B cell (primary cell): Measurements from ENCODE around the gene PIGC. TPM values are rescaled to one million over a fixed set of nuclear protein-coding genes. Genes with fewer than 3 reads are reported as not detected.

Experiments
- ATAC-seq: fragments of 200-7000 bp; cut with Tn5 transposase; one replicate; pipeline ENCODE4 v1.10.0; 2021; ENCODE audit warnings: low read depth, mild to moderate bottlenecking, moderate number of reproducible peaks, moderate library complexity
- CTCF ChIA-PET: fragments of 350-600 bp; sonication (Branson Sonifier 250); formaldehyde crosslinking; loops from one replicate; lab custom pipeline; 2021; ENCODE audit warnings: antibody characterized with exemption, inconsistent platforms; lab: Charles Lee
- POLR2A ChIA-PET: fragments of 350-600 bp; sonication (Branson Sonifier 250); formaldehyde crosslinking; loops from one replicate; lab custom pipeline; 2021; ENCODE audit warnings: antibody characterized with exemption; lab: Charles Lee
- DNase-seq: peaks from one replicate; pipeline ENCODE4 v3.0.0; 2013
- H2AFZ ChIP-seq: 2 replicates; pipeline ENCODE4 v1.6.1; 2012; ENCODE audit warnings: mild to moderate bottlenecking, low read depth, low read length; ENCODE audit not compliant: insufficient read depth, poor library complexity, severe bottlenecking
- H3K27ac ChIP-seq, 2 donors: 1 replicate in 1 of 2; 2 replicates in 1 of 2; pipeline ENCODE4 v1.5.1; 2012 to 2013; ENCODE audit warnings: low read length in 2 of 2, mild to moderate bottlenecking in 2 of 2, moderate library complexity in 1 of 2
- H3K27me3 ChIP-seq, 4 experiments: fragments of 200-600 bp in 1 of 4; sonication (generic) in 1 of 4; replicated peaks in 1 of 4; 1 replicate in 2 of 4; 2 replicates in 2 of 4; pipeline versions ENCODE4 v1.6.1 to v1.7.0; 2013 to 2016; ENCODE audit warnings: low read length in 3 of 4, mild to moderate bottlenecking in 2 of 4, mixed read lengths in 1 of 4, moderate library complexity in 1 of 4; ENCODE audit not compliant: insufficient read depth in 4 of 4, control insufficient read depth in 3 of 4; ENCODE audit errors: control extremely low read depth in 1 of 4
- H3K36me3 ChIP-seq, 2 experiments: replicated peaks in 1 of 2; 1 replicate in 1 of 2; 2 replicates in 1 of 2; pipeline versions ENCODE4 v1.6.1 to v1.7.1; 2013; ENCODE audit warnings: low read length in 1 of 2; ENCODE audit not compliant: insufficient read depth in 2 of 2, control insufficient read depth in 1 of 2; ENCODE audit errors: control extremely low read depth in 1 of 2, extremely low read depth in 1 of 2
- H3K4me1 ChIP-seq, 2 donors: fragments of 200-600 bp in 1 of 2; sonication (generic) in 1 of 2; 1 replicate in 1 of 2; 2 replicates in 1 of 2; pipeline versions ENCODE4 v1.5.1 to v1.6.1; 2013 to 2017; ENCODE audit warnings: low read length in 2 of 2; ENCODE audit not compliant: control insufficient read depth in 2 of 2, insufficient read depth in 2 of 2
- H3K4me2 ChIP-seq: replicated peaks from 2 replicates; pipeline ENCODE3; 2012; ENCODE audit warnings: mild to moderate bottlenecking, low read depth, low read length; ENCODE audit not compliant: poor library complexity, severe bottlenecking
- H3K4me3 ChIP-seq, 5 experiments: fragments of 200-600 bp in 1 of 5; sonication (generic) in 1 of 5; 1 replicate in 3 of 5; 2 replicates in 2 of 5; pipeline versions ENCODE4 v1.5.1 to v1.7.0; 2011 to 2016; ENCODE audit warnings: low read length in 4 of 5, mild to moderate bottlenecking in 4 of 5, low read depth in 2 of 5, control low read depth in 1 of 5, moderate library complexity in 1 of 5; ENCODE audit not compliant: insufficient read depth in 1 of 5; ENCODE audit errors: control extremely low read depth in 1 of 5, extremely low read depth in 1 of 5
- H3K79me2 ChIP-seq: fragments of 200-600 bp; sonication (generic); one replicate; pipeline ENCODE4 v1.6.0; 2016; ENCODE audit warnings: low read length; ENCODE audit not compliant: control insufficient read depth, insufficient read depth
- H3K9ac ChIP-seq: fragments of 200-600 bp; sonication (generic); 2 replicates; pipeline ENCODE4 v1.6.1; 2017; ENCODE audit warnings: mild to moderate bottlenecking, low read length, moderate library complexity
- H3K9me3 ChIP-seq, 3 donors: one replicate each; pipeline versions ENCODE4 v1.6.1 to v1.7.1; 2013; ENCODE audit warnings: low read length in 2 of 3; ENCODE audit not compliant: control insufficient read depth in 2 of 3, insufficient read depth in 1 of 3; ENCODE audit errors: control extremely low read depth in 1 of 3
- H4K20me1 ChIP-seq: 2 replicates; pipeline ENCODE4 v1.6.0; 2012; ENCODE audit warnings: mild to moderate bottlenecking, low read length; ENCODE audit not compliant: insufficient read depth, control insufficient read depth, poor library complexity, severe bottlenecking
- H3K27ac Mint-ChIP-seq: one replicate; pipeline ENCODE4 v1.8.0; 2021; ENCODE audit warnings: mixed read lengths
- H3K27me3 Mint-ChIP-seq: one replicate; pipeline ENCODE4 v1.8.0; 2021; ENCODE audit warnings: mixed read lengths
- H3K4me1 Mint-ChIP-seq: one replicate; pipeline ENCODE4 v1.8.0; 2021; ENCODE audit warnings: mixed read lengths
- H3K4me3 Mint-ChIP-seq: one replicate; pipeline ENCODE4 v1.8.0; 2021; ENCODE audit warnings: mixed read lengths
- H3K9me3 Mint-ChIP-seq: one replicate; pipeline ENCODE4 v1.8.0; 2022; ENCODE audit warnings: mixed read lengths; ENCODE audit not compliant: insufficient read depth
- EZH2 ChIP-seq: IDR thresholded peaks from 2 replicates; pipeline ENCODE4 v1.6.1; 2012; ENCODE audit warnings: borderline replicate concordance, low read depth, mild to moderate bottlenecking, moderate library complexity, low read length; ENCODE audit not compliant: insufficient read depth, poor library complexity, severe bottlenecking
- WGBS: methylation state at CpG from one replicate; pipeline ENCODE4 v1.1.5; 2013; ENCODE audit warnings: missing lambda C conversion rate; ENCODE audit not compliant: insufficient coverage; 5-methylcytosine and 5-hydroxymethylcytosine counted together
- intact Hi-C: fragments of 100-400 bp; cut with micrococcal nuclease; formaldehyde crosslinking; loops from one replicate; pipeline ENCODE4 v1.10.0; 2022
- polyA plus RNA-seq: library from polyadenylated mRNA; depleted of rRNA; stranded (reverse); fragments of >200 nt; gene quantifications from 2 replicates; pipeline ENCODE4 v1.2.3, GENCODE V29; 2012
- total RNA-seq, 2 donors: library from RNA; stranded (reverse); fragments of 120-200 nt in 1 of 2; gene quantifications; 1 replicate in 1 of 2; 2 replicates in 1 of 2; pipeline versions ENCODE4 v1.2.3 to v1.2.4, GENCODE V29; 2013 to 2022
- TF ChIP-seq, protein P1 (sequence below): fragments of 200-600 bp; IDR thresholded peaks from one replicate; pipeline ENCODE4 v1.8.0; 2022; ENCODE audit warnings: antibody characterized with exemption, mild to moderate bottlenecking

The PIGC gene
- total and polyA plus RNA-seq, 2 donors (not counting 1 experiment from before 2014, with no cell fraction given): 16.2 to 28.8 TPM

DNA sequence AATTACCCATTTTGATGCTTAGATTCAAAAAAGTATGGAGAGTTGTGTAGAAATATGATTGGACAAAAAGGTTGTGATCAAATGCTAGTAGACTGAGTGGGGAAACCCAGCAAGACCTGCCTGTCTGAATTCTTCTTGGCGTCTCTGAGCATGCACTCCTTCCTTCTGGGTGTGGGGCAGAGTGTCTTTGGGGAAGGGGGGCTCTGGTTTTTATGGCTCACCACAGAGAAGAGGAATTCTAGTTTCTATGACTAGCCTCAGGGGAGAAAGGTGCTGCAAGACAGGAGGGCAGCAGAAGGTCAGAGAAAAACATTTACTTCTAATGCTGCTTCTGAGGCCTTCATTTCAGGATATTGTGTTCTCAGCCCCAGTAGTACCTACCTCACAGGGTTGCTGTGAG lies 33.9 kb upstream of the PIGC start:
- WGBS: 86% methylated on average over 1 of the region's 1 CpG
- H3K4me1 Mint-ChIP-seq: no peaks in the 10 kb centered on the region

DNA sequence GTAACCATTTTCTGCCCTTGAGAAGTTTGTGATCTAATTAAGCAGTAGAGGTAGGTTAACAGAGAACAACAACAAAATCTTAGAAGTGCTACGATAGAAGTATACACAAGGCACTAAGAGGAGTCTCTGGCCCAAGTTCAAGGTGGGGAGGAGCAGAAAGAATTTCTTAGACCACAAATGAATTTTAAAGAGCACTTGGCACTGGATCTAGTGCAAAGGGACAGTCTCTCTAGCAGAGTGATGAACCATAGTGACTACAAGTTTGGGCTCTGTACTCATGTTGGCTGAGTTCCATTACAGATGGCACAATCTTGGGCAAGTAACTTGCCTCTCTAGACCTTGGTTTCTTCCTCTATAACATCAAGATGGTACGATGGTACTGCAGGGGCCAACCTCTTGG lies 33.3 kb upstream of the PIGC start:
- Histone ChIP-seq H3K9me3 (no peaks in the 10 kb centered on the region), H4K20me1 (no peaks in the 10 kb centered on the region), H3K4me3 (no peak overlapping the region), H2AFZ (no peak overlapping the region), H3K4me2 (no peak overlapping the region), H3K79me2 (no peaks in the 10 kb centered on the region), H3K9ac (no peak overlapping the region), H3K4me1 (no peaks in the 10 kb centered on the region), H3K27me3 (peaks cover 0 to 4% (median 0%) of the 10 kb centered on the region in 4 experiments), H3K36me3 (no peaks in the 10 kb centered on the region), H3K27ac (no peak overlapping the region)
- H3K4me3 Mint-ChIP-seq: no peak overlapping the region
- ATAC-seq (no peak), DNase-seq (no peak)
- CTCF ChIA-PET: no interaction called here
- H3K4me1 Mint-ChIP-seq: no peaks in the 10 kb centered on the region
- H3K27me3 Mint-ChIP-seq: peaks cover 10% of the 10 kb centered on the region
- intact Hi-C loops: no loop called here
- 100% methylated on average over 1 of the region's 2 CpGs for WGBS
- H3K27ac Mint-ChIP-seq: no peak overlapping the region
- TF ChIP-seq, protein P1, sequence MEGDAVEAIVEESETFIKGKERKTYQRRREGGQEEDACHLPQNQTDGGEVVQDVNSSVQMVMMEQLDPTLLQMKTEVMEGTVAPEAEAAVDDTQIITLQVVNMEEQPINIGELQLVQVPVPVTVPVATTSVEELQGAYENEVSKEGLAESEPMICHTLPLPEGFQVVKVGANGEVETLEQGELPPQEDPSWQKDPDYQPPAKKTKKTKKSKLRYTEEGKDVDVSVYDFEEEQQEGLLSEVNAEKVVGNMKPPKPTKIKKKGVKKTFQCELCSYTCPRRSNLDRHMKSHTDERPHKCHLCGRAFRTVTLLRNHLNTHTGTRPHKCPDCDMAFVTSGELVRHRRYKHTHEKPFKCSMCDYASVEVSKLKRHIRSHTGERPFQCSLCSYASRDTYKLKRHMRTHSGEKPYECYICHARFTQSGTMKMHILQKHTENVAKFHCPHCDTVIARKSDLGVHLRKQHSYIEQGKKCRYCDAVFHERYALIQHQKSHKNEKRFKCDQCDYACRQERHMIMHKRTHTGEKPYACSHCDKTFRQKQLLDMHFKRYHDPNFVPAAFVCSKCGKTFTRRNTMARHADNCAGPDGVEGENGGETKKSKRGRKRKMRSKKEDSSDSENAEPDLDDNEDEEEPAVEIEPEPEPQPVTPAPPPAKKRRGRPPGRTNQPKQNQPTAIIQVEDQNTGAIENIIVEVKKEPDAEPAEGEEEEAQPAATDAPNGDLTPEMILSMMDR: no peak
- no peak for TF ChIP-seq EZH2
- POLR2A ChIA-PET: no interaction called here
- H3K9me3 Mint-ChIP-seq: no peaks in the 10 kb centered on the region

More for the DNA sequence above, 33.9 kb upstream of the PIGC start:
- no peak overlapping the region for H3K4me3 Mint-ChIP-seq
- no peak overlapping the region for H3K4me2 ChIP-seq
- CTCF ChIA-PET: no interaction called here
- TF ChIP-seq EZH2: no peak
- TF ChIP-seq, protein P1: no peak
- no peaks in the 10 kb centered on the region for H3K4me1 ChIP-seq
- POLR2A ChIA-PET: no interaction called here
- peaks cover 12% of the 10 kb centered on the region for H3K27me3 Mint-ChIP-seq
- no peaks in the 10 kb centered on the region for H3K79me2 ChIP-seq
- H3K4me3 ChIP-seq: no peak overlapping the region
- H3K27ac Mint-ChIP-seq: no peak overlapping the region
- intact Hi-C loops: no loop called here
- no peaks in the 10 kb centered on the region for H4K20me1 ChIP-seq
- no peak for ATAC-seq
- H3K36me3 ChIP-seq: no peaks in the 10 kb centered on the region
- H3K9me3 Mint-ChIP-seq: no peaks in the 10 kb centered on the region
- no peak overlapping the region for H2AFZ ChIP-seq
- H3K9me3 ChIP-seq: no peaks in the 10 kb centered on the region
- H3K27me3 ChIP-seq: no peaks in the 10 kb centered on the region
- no peak overlapping the region for H3K27ac ChIP-seq
- H3K9ac ChIP-seq: no peak overlapping the region
- no peak for DNase-seq
